Activated CD4-positive, alpha-beta T cell treated with anti-CD3 and anti-CD28 coated beads for 24 hours (primary cell): ENCODE data around the gene NECAB2.

Source experiments
- DNase-seq, 2 donors: peaks; one replicate each; pipeline ENCODE4 v3.0.0-alpha.2; 2020; ENCODE audit warnings: low read depth in 2 of 2

NECAB2 gene

DNA sequence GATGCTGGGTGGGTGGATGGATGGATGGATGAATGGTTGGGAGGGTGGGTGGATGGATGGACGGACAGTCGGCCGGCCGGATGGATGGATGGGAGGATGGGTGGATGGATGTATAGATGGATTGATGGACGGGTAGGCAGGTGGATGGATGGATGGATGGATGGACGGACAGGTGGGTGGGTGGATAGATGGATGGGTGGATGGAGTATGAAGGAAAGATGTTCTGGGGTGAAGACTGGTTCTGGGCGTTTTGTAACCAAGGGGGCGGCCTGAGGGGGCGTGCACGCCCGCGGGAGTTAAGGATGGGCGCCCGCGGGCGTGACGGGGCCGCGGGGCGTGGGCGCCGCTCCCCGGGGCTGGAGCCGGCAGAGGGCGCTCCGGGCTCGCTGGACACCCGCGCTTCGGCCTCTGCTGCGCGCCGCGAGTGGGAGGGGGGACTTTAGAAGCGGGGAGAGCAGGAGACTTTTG, at the start of gene NECAB2:
Gene NECAB2, plus strand, starts transcription at position 407 of the 468 bp plus-strand sequence. CDS start 405 bp downstream, outside the sequence.
- peak in 1 of 2 donors; percentile 15 for DNase-seq

DNA sequence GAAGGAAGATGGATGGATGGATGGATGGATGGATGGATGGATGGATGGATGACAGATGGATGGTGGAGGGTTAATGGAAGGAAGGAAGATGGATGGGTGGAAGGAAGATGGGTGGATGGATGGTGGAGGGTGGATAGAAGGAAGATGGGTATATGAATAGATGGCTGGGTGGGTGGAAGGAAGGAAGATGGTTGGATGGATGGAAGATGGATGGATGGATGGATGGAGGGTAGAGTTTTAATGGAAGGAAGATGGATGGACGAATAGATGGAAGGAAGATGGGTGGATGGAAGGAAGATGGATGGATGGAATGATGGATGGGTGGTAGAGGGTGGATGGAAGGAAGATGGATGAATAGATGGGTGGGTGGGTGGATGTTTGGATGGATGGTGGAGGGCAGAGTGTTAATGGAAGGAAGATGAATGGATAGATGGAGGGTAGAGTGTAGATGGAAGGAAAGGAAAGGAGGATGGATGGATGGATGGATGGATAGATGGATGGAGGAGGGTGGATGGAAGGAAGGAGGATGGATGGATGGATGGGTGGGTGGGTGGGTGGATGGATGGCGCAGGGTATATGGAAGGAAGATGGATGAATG, 47.1 kb upstream of the NECAB2 start:
- no peak for DNase-seq

DNA sequence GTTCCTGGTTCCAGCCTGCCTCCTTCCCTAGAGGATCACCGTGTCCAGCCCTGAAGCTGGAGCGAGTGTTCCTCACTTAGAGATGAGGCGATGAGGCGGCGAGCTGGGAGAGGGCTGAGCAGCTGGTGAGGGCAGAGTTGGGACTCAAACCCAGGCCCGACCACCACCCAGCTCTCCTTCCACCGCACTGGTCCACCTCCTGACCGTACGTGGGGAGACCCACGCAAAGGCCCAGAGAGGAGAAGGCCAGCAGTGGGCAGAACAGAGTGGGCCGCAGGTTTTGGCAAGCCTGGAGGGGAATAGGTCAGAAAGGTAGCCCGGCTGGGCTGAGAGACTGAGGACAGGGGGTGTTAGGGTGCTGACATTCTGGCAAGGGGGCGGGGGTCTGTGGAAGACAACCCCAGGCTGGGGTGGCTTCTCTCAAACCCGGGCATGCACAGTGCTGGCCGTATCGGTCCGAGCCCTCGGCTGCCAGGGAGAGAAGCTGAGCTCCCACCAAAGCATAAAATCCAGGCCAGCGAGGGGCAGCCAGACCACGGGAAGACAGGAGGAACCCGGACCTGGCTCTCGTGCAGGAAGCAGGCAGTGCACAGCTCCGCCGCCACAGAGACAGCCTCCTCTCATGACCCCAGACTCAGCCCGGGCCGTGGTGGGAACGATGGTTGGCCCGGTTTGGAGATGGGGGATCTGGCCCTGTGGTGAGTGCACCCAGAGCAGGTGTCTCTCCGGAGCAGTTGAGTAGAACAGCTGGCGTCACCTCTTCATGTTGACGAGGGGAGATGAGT, 44.3 kb upstream of the NECAB2 start:
- no peak for DNase-seq

DNA sequence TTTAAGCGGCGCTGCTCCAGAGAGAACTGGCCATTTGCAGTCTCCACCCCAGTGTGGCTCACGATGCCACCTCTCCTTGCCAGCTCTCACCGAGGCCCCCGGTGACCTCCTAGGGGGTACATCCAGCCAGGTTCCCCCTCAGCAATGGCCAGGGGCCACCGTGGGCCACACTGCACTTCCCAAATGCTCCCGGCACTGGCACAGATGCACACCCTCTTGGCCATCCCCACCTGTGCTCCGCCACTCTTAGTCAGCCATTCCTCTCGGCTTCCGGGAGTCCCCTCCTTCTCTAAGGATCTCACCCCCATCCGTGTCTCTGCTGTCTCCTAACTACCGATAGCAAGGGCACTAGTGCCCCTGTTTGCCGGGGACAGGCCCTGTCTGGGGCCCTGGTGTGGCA, 43.4 kb upstream of the NECAB2 start:
- no peak for DNase-seq

DNA sequence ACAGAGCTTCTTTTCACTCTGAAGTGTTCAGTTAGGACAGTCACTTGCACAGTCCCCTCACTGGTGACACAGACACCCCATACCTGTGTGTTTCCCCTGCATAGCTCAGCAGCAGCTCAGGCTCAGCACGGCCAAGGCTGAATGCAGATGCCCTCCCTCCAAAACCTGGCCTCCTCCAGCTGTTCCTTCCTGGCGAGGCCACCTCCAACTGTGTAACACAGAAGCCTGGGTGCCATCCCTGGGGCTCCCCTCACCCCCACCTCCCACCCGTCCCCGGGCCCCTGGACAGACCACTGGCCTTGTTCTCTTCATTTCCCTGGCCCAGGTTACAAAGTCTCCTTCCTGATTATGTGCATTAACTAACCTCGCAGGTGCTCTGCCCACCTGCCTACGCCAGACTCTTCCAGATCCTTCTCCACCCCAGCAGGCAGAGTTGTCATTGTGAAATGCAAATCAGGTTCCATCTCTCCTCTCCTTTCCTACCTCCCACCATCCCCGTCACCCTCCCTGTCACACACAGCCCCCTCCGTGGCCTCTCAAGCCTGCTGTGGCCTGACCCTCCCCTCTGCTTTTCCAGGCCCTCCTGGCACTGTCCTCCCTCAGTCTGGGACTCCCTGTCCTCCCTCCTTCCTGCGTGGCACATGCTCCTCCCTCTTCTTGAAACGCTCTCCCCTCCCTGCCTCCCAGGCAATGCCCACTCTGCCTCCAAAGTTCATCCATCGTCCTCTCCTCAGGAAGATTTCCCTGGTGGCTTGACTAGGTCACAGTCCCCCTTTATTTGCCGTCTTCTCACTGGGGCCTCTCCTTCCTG, 42.7 kb upstream of the NECAB2 start:
- DNase-seq, result no peak

DNA sequence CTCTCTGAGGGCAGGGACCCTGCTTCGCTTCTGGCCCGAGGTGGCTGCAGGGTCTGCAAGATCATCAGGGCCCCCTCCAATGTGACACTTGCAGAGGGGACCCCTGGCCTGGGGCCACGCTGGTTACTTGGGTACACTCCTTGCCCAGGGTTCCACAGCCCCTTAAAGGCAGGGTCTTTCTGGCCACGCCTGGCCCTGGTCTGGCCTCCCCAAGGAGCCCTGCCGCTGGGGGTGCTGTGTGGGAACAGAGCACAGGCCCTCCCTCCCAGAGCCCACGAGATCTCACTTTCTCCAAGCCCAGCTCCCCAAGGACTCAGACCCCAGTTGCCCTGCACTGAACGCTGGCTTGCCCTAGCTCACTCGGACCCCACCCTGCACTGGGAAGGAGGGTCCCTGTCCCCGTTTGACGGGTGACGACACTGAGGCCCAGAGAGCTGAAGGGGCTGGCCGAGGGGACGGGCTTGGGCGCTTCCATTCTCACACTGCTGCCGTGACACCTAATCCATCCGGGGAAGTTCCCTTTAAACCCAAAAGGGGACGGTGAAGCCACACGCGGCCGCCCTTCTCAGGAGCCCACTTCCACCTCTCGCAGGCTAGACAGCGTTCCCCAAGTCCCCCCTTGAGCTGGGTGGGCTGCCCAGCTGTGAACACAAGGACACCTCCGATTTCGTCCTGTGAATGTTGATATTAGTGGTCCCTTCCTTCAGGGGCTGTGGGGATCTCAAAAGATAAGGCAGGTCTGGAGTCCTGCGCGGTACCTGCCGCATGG, 41.9 kb upstream of the NECAB2 start:
- no peak for DNase-seq

DNA sequence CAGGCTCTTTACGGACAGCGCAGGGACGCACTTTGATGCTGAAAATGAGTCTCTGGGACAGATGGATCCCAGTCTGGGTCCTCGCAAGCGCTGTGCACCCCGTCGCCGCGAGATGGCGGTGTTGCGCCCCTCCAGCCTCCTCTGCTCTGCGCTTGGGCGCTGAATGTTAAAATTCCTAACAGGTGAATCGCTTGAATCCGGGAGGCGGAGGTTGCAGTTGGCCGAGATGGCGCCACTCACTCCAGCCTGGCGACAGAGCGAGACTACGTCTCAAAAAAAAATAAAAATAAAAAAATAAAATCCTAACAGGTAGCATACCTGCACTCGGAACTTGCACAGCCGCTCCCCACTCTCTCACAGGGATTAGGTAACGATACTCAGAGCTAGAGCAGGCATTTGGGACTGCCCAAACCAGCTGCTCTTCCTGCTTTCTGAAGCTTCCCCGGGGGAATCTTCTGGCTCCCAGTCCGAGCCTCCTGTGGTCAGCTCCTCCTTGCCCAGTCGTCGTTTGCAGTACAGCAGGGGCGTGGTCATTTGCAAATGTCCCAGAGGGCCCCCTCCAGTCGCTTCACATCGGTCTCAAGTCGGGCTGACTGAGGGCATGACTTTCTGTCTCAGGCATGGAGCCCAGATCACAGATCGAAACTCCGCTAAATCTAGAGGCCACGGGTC, 41.2 kb upstream of the NECAB2 start:
- DNase-seq, result peak; percentile 60 to 63

DNA sequence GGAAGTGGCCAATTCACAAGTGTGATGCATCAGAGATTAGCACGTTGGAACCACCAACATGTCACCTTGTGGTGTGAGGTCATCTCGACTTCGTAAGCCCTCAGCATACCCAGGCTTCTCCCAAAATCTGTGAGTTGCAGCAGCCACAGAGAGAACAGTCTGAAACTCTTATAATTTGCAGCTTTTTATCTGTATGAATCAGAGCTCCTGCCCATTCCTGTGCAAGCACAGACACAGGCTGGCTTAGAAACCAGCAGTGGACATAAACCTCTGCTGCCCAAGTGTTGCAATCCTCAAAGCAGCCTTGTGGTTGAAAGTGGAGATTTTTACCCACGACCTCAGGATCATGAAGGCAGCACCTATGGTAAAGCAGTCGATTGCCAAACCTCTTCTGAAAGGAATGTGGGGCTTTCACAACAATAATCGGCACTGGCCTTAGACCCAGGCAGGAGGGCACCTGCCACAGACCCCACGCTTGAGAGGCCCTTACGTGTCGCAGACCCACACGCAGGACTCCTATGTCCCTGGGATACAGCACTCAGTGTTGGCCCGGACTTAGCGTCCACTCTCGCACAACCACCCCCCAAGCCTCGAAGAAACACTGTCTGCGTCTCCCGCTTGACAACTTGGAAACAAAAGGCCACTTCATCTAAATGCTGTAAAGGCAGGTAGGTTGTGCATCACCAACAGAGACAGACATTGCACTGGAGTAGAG, 39.5 kb upstream of the NECAB2 start:
- no peak for DNase-seq

DNA sequence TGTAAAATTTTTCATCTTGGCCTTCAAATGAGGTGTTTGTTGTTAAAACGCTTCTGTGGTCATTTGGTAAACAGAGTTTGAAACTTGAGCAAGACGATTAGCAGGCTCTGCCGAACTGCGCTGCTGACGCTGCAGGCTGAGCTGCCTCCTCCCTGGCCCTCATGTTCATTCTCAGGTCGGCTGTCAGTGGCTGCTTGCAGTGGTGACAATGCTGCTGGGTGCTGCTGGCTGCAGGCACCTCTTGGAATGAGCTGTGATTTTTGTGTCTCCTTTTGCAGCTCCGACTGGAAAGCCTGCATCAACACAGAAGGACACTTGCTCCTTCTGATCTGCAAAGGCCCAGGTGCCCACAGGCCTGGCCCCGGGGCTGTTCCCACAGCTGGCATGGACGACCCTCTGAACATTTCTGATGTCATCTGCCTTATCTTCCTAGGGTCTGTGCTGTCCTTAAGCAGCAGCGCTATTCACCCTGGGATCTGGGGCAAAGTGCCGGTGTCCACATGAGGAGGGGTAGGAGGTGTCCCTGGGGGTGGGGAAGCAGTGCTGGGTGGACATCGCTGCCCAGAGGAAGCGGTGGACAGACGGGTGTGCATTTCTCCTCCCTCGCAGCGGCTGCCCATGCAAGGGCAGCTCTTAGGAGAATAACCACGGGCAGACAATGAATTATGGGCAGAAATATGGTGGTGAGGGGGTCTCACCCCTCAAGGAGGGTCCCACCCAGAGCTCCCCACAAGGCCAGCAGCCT, 38.1 kb upstream of the NECAB2 start:
- DNase-seq, result no peak

DNA sequence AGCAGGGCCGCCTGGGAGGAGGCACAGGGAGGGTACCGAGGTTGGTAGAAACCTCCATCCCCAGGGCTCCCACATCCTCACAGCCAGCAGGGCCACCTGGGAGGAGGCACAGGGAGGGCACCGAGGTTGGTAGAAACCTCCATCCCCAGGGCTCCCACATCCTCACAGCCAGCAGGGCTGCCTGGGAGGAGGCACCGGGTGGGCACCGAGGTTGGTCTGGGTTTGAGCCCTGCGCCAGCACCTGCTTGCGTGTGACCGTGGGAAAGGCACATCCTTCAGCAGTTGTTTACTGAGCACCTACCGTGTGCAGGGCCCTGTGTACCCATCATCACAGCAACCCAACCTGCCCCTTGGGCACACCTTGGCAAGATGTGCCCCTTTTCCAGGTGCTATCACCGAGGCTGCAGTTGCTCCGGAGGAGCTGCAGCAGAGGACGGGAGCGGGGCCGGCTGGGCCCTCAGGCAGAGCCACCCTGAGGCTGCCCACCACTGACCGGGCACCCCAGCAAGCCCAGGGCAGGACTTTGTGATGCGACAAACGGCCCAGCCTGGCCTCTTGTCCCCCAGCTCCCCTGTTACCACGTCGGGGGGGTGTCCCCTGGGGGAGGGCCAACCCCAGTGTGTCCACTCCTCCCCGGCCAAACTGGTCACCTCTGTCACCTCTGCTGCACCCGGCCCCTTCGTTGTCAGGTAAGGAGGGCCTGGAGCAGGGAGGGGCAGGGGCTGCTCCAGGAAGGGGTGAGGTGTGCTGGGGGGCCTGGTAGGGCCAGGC, 37.1 kb upstream of the NECAB2 start:
- DNase-seq, result no peak

DNA sequence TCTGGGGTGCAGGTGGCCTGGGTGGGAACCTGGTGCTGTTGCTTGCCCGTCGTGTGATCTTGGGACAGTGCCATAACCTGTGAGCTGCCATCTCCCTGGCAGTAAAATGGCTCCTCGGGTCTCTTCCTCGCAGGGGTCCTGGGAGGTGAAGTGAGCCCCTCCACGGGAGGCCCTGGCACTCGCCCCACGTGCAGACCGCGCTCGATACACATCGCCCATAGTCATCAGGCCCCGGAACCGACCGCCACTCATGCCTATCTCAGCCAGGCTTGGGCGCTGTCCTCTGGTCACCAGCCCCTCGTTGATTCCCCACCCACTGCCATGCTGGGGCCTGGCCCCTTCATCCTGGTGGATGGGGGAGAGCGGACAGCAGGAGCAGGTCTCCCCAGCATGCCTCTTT, 36.5 kb upstream of the NECAB2 start:
- DNase-seq, result no peak

DNA sequence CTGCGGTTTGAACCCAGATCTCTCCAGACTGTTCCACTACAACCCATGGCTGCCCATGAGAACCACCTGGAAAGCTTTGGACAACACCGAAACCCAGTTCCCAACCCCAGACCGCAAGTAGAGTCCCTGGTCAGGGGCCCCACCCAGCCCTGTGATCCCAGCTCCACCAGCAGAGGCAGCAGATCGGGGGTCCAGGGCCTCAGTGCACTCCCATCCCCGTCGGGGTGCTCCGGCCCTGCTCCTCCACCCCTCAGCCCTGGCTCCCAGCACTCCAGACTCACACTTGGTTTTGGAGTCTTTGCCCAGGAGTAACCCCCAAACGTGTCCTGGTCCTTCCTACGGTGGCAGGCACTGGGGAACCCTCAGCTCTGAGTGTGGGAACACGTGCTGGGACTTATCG, 35.7 kb upstream of the NECAB2 start:
- no peak for DNase-seq

DNA sequence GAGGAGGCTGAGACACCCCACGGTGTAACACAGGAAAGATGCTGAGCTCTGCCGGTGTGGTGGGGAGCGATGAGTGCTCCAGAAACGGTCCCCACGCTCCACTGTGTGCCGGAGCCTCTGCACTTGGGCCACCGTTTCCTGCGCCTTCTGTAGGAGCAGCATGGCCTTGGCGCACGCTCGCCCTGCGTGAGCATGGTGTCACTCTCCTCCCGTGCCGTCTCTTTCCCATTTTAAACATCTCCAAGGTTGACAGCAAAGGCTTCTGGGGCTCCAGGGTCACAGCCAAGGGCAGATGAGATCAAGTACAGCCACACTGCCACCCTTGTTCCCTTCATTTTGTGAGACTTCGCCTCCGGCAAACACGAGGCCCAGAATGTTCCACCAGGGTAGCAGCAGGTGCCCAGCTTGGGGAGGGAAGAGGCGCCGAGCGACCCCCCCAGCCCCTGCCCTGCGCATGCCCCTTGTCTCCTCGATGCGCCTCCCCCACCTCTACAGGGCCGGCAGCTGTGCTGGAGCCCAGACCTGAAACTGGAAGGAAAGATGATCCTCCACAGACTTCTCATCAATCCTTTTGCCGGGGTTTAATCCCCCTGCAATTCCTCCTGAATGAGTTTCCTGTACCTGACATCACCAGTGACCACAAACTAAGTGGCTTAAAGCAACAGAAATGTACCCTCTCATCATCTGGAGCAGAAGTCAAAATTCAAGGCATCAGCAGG, 34.9 kb upstream of the NECAB2 start:
- no peak for DNase-seq

DNA sequence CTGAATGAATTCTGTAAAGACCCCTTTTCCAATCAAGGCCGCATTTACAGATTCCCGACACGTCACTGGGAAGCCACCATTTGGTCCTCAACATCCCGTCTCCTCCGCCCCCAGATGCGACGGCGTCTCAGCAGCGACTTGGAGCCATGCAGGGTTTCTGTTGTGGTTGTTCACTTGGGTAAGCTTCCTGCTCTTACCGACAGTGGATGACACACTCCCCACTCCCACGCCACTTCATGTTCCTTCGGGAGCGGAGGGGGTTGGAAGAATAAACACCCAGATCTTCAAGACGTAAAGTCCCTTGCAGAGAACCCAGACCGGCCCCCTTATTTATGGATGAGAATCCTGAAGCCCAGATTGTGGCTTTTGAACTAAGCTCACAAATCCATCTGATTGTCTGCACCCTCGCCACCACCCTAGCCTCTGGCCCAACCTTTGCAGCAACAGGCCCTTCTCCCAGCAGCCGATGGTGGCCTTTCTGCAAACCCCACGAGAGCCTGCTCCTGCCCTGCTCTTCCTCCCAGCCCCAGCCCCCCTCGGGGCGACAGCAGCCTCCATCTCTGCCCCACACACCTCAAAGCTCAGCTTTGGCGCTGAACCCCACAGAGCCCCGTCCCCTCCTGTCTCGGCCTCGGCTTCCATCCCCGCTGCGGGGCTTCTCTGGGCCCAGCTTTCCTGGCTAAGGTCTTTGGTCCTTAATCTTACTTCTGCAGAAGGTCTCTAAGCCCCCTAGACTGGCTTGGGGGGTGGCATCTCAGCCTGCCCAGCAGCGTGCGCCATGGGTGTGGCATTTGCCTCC, 34.0 kb upstream of the NECAB2 start:
- no peak for DNase-seq

DNA sequence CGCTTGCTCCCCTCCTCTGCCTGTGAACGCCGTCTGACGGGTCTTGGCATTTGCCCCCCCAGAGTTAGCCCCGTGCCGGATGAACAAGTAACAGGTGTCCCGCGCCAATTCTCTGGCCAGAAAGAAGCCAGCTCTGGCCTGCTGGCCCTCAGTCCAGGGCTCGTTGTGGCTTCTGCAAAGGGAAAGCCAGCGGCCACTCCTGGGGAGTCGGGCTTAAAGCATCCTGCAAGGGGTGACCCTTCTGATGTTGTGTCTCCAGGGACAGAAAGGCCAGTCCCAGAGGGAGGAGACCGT, 33.4 kb upstream of the NECAB2 start:
- DNase-seq, result no peak

DNA sequence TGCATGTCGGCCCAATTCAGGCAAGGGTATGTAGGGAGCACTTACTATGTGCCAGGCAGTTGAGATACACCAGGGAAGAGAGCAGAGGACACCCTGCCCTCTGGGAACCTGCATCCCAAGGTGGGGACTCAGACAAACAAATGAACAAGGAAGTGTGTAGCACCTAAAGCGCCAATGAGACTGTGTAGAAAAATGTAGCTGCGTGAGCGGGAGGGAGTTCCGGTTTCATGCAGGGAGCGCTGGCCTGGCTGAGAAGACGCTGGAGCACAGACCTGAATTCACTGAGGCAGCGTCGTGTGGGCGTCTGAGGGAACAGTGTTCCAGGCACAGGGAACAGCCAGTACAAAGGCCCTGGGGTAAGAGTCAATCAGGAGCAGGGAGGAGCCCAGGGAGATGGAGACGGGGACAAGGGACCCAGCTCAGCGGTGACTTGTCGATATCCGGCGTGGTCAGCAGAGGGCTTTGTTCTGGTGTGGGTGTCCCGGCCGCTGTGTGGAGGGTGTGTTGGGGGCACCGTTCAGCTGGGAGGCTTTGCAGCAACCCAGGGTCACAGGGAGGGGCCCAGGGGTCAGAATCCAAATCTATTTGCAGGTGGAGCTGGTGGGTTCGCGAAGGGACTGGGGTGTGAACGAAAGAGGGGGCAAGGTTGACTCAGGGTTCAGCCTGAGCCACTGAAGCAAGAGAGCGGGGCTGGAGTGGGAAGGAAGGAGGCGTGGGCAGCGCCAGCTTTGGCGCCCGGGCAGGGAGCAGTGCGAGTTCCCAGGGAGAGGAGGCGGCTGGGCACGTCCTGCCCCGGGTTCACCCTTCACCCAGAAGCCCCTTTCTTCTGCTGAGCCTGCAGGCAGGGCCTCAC, 32.8 kb upstream of the NECAB2 start:
- no peak for DNase-seq

DNA sequence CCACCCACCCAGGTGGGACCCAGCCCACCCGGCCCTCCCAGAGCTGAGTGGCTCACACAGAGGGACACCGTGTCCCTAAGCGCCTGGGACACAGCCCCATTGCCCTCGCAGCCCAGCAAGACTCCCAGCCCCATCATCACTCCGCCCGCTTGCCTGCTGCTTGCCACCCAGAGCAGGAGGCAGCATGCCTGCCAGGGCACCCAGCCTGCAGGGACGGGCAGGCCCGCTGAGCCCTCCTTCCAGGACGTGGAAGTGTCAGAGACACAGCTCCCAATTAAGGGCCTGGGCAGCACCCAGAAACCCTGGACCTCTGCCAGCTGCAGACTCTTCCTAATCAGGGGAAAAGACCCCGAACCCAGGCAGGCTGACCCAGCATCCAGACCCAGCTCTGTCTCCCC, 32.2 kb upstream of the NECAB2 start:
- DNase-seq, result no peak
